H9 (cell line): ENCODE data around the gene SLC25A34. TPM values are rescaled to one million over a fixed set of nuclear protein-coding genes. Genes with fewer than 3 reads are reported as not detected.

Source experiments
- DNase-seq: peaks from one replicate; pipeline ENCODE4 v3.0.0-alpha.2; 2017
- H2AFZ ChIP-seq: one replicate; pipeline ENCODE4 v1.6.1; 2013; ENCODE audit warnings: mild to moderate bottlenecking, low read length, control low read depth, moderate library complexity
- H2AK5ac ChIP-seq: 2 replicates; pipeline ENCODE4 v1.6.1; 2013; ENCODE audit warnings: low read length, control low read depth, mixed read lengths; ENCODE audit not compliant: insufficient read length
- H2BK120ac ChIP-seq: one replicate; pipeline ENCODE4 v1.6.1; 2013; ENCODE audit warnings: low read depth, mild to moderate bottlenecking, low read length, control low read depth, inconsistent platforms; ENCODE audit not compliant: poor library complexity, severe bottlenecking
- H2BK12ac ChIP-seq: 2 replicates; pipeline ENCODE4 v1.6.1; 2013; ENCODE audit warnings: low read length, control low read depth, mixed read lengths, low read depth; ENCODE audit not compliant: insufficient read length
- H2BK15ac ChIP-seq: 2 replicates; pipeline ENCODE4 v1.6.1; 2013; ENCODE audit warnings: low read depth, low read length, control low read depth
- H2BK20ac ChIP-seq: one replicate; pipeline ENCODE4 v1.6.1; 2013; ENCODE audit warnings: low read depth, mild to moderate bottlenecking, low read length, control low read depth, inconsistent platforms; ENCODE audit not compliant: poor library complexity, severe bottlenecking
- H2BK5ac ChIP-seq: 2 replicates; pipeline ENCODE4 v1.6.1; 2013; ENCODE audit warnings: low read length, control low read depth, mixed read lengths; ENCODE audit not compliant: insufficient read length
- H3K14ac ChIP-seq: 2 replicates; pipeline ENCODE4 v1.6.1; 2013; ENCODE audit warnings: low read length, control low read depth; ENCODE audit not compliant: insufficient read depth
- H3K18ac ChIP-seq: 2 replicates; pipeline ENCODE4 v1.6.1; 2013; ENCODE audit warnings: low read depth, mild to moderate bottlenecking, mixed read lengths, low read length, control low read depth; ENCODE audit not compliant: insufficient read length
- H3K23ac ChIP-seq: 2 replicates; pipeline ENCODE4 v1.6.1; 2013; ENCODE audit warnings: low read length, control low read depth, mixed read lengths, low read depth; ENCODE audit not compliant: insufficient read length
- H3K23me2 ChIP-seq: 2 replicates; pipeline ENCODE4 v1.6.1; 2013; ENCODE audit warnings: low read depth, mild to moderate bottlenecking, mixed read lengths, low read length, control low read depth; ENCODE audit not compliant: insufficient read length, poor library complexity, severe bottlenecking
- H3K27ac ChIP-seq: 2 replicates; pipeline ENCODE4 v1.5.1; 2013; ENCODE audit warnings: low read length, control low read depth, mixed read lengths, low read depth; ENCODE audit not compliant: insufficient read length
- H3K27me3 ChIP-seq: 2 replicates; pipeline ENCODE4 v1.6.1; 2013; ENCODE audit warnings: low read length, control low read depth, inconsistent platforms; ENCODE audit not compliant: insufficient read depth
- H3K4ac ChIP-seq: 2 replicates; pipeline ENCODE4 v1.6.1; 2013; ENCODE audit warnings: low read depth, mild to moderate bottlenecking, control low read depth, inconsistent platforms, low read length, moderate library complexity
- H3K4me1 ChIP-seq: 2 replicates; pipeline ENCODE4 v1.6.1; 2013; ENCODE audit warnings: low read length, control low read depth, inconsistent platforms; ENCODE audit not compliant: insufficient read depth
- H3K4me2 ChIP-seq: 2 replicates; pipeline ENCODE4 v1.6.1; 2013; ENCODE audit warnings: low read length, control low read depth, mixed read lengths; ENCODE audit not compliant: insufficient read length, insufficient read depth
- H3K56ac ChIP-seq: 2 replicates; pipeline ENCODE4 v1.6.1; 2013; ENCODE audit warnings: low read depth, mild to moderate bottlenecking, mixed read lengths, low read length, control low read depth; ENCODE audit not compliant: insufficient read length
- H3K79me1 ChIP-seq: 2 replicates; pipeline ENCODE4 v1.6.1; 2013; ENCODE audit warnings: low read depth, mild to moderate bottlenecking, moderate library complexity, low read length, control low read depth, inconsistent platforms; ENCODE audit not compliant: insufficient read depth, poor library complexity, severe bottlenecking
- H3K79me2 ChIP-seq: 2 replicates; pipeline ENCODE4 v1.6.1; 2013; ENCODE audit warnings: low read length, control low read depth, inconsistent platforms; ENCODE audit not compliant: insufficient read depth
- H3K9ac ChIP-seq: 2 replicates; pipeline ENCODE4 v1.6.1; 2013; ENCODE audit warnings: low read length, control low read depth, mixed read lengths; ENCODE audit not compliant: insufficient read length; ENCODE audit errors: extremely low read depth
- H3K9me3 ChIP-seq: one replicate; pipeline ENCODE4 v1.6.1; 2013; ENCODE audit warnings: low read depth, low read length, inconsistent platforms; ENCODE audit not compliant: control insufficient read depth
- H3T11ph ChIP-seq: one replicate; pipeline ENCODE4 v1.6.1; 2013; ENCODE audit warnings: mild to moderate bottlenecking, low read length, control low read depth, inconsistent platforms
- H4K20me1 ChIP-seq: one replicate; pipeline ENCODE4 v1.6.1; 2013; ENCODE audit not compliant: control insufficient read depth, insufficient read length, insufficient read depth
- H4K5ac ChIP-seq: 2 replicates; pipeline ENCODE4 v1.6.1; 2013; ENCODE audit warnings: low read depth, mild to moderate bottlenecking, mixed read lengths, low read length, control low read depth; ENCODE audit not compliant: insufficient read length
- H4K8ac ChIP-seq: replicated peaks from 2 replicates; pipeline ENCODE4 v1.6.1; 2013; ENCODE audit warnings: low read length, control low read depth, mixed read lengths, low read depth; ENCODE audit not compliant: insufficient read length
- H4K91ac ChIP-seq: 2 replicates; pipeline ENCODE4 v1.6.1; 2013; ENCODE audit warnings: low read depth, mild to moderate bottlenecking, moderate library complexity, mixed read lengths, low read length, control low read depth; ENCODE audit not compliant: insufficient read length
- H3K27ac Mint-ChIP-seq, 3 experiments: 2 replicates in 2 of 3; 3 replicates in 1 of 3; pipeline ENCODE4 v1.8.0; 2020 to 2021; ENCODE audit warnings: mixed read lengths in 3 of 3, mild to moderate bottlenecking in 1 of 3, moderate library complexity in 1 of 3
- H3K27me3 Mint-ChIP-seq: 2 replicates; pipeline ENCODE4 v1.8.0; 2021; ENCODE audit warnings: low read depth, mild to moderate bottlenecking, moderate library complexity, mixed read lengths
- H3K36me3 Mint-ChIP-seq, 3 experiments: 2 replicates in 2 of 3; 3 replicates in 1 of 3; pipeline ENCODE4 v1.8.0; 2020 to 2021; ENCODE audit warnings: low read depth in 3 of 3, mixed read lengths in 3 of 3; ENCODE audit not compliant: insufficient read depth in 1 of 3
- H3K4me1 Mint-ChIP-seq, 2 experiments: 2 replicates each; pipeline ENCODE4 v1.8.0; 2020; ENCODE audit warnings: mixed read lengths in 2 of 2
- H3K4me3 Mint-ChIP-seq, 2 experiments: 2 replicates in 1 of 2; 3 replicates in 1 of 2; pipeline ENCODE4 v1.8.0; 2020 to 2021; ENCODE audit warnings: mild to moderate bottlenecking in 2 of 2, mixed read lengths in 2 of 2, moderate library complexity in 1 of 2
- H3K9me3 Mint-ChIP-seq, 2 experiments: 2 replicates in 1 of 2; 3 replicates in 1 of 2; pipeline ENCODE4 v1.8.0; 2020; ENCODE audit warnings: mild to moderate bottlenecking in 2 of 2, mixed read lengths in 2 of 2, moderate library complexity in 1 of 2
- WGBS: extraction: QIAGEN DNeasy Blood & Tissue Kit; methylation state at CpG from one replicate; pipeline ENCODE4 v1.1.7; 2013; ENCODE audit warnings: missing lambda C conversion rate, low lambda C conversion rate, mixed read lengths; ENCODE audit not compliant: insufficient read length; ENCODE audit errors: extremely low coverage; 5-methylcytosine and 5-hydroxymethylcytosine counted together
- total RNA-seq: library from RNA; stranded (reverse); gene quantifications from 2 replicates; pipeline ENCODE4 v1.2.1, GENCODE V29; 2021
- TF ChIP-seq, protein P1 (sequence below): fragments of 200-600 bp; sonication (generic); conservative IDR thresholded peaks from 3 replicates; pipeline ENCODE4 v1.8.0; 2021; ENCODE audit warnings: antibody characterized with exemption, mild to moderate bottlenecking

SLC25A34 gene
- total RNA-seq, 1 experiment from 2014 or later, result 1.5 TPM

DNA sequence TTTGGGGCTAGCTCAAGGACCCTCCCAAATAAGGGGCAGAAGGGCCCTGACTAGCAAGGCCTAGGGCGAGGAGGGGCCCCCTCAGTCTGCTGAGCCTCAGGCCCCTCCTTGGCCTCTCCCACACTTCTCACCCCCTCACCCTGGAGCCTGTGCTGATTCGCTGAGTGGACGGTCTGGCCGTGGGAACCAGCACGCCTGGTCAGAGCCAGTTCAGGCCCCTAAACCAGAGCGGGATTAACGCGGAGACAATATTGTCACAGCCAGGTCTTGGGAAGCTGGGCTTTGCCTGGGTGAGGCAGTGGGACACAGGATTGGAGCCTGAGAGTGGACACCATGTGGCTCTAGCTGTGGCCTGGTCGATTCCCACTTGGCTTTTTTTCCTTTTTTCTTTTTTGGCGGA is 17.7 kb downstream of the SLC25A34 start:
- H2BK15ac ChIP-seq, result no peak overlapping the region
- H3K79me1 ChIP-seq, result no peaks in the 10 kb centered on the region
- no peak overlapping the region for H3K23ac ChIP-seq
- peaks cover 14% of the 10 kb centered on the region; the same call in 1 of the 2 replicates for H3K4me1 ChIP-seq
- H3K9me3 ChIP-seq, result no peaks in the 10 kb centered on the region
- H2BK5ac ChIP-seq, result no peak overlapping the region
- no peak overlapping the region for H3K4me2 ChIP-seq
- no peak overlapping the region for H3T11ph ChIP-seq
- H3K23me2 ChIP-seq, result peaks cover 8% of the 10 kb centered on the region
- no peak overlapping the region for H3K56ac ChIP-seq
- H3K9ac ChIP-seq, result no peak overlapping the region
- H3K18ac ChIP-seq, result no peak overlapping the region
- H4K91ac ChIP-seq, result no peak overlapping the region
- H3K27me3 Mint-ChIP-seq, result peaks cover 26% of the 10 kb centered on the region
- H3K27ac ChIP-seq, result no peak overlapping the region
- TF ChIP-seq, protein P1, sequence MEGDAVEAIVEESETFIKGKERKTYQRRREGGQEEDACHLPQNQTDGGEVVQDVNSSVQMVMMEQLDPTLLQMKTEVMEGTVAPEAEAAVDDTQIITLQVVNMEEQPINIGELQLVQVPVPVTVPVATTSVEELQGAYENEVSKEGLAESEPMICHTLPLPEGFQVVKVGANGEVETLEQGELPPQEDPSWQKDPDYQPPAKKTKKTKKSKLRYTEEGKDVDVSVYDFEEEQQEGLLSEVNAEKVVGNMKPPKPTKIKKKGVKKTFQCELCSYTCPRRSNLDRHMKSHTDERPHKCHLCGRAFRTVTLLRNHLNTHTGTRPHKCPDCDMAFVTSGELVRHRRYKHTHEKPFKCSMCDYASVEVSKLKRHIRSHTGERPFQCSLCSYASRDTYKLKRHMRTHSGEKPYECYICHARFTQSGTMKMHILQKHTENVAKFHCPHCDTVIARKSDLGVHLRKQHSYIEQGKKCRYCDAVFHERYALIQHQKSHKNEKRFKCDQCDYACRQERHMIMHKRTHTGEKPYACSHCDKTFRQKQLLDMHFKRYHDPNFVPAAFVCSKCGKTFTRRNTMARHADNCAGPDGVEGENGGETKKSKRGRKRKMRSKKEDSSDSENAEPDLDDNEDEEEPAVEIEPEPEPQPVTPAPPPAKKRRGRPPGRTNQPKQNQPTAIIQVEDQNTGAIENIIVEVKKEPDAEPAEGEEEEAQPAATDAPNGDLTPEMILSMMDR, result no peak
- H3K9me3 Mint-ChIP-seq, result no peaks in the 10 kb centered on the region
- no peak overlapping the region for H2AFZ ChIP-seq
- no peak overlapping the region for H2AK5ac ChIP-seq
- H4K5ac ChIP-seq, result no peak overlapping the region
- no CpG with 5 or more reads among the region's 10 CpGs for WGBS
- no peaks in the 10 kb centered on the region for H3K27me3 ChIP-seq
- peak overlapping the region in 1 of 3 experiments; percentile 19; a peak in 1 of 7 replicates for H3K27ac Mint-ChIP-seq
- H3K14ac ChIP-seq, result no peak overlapping the region
- H2BK20ac ChIP-seq, result no peak overlapping the region
- no peak for DNase-seq
- H4K8ac ChIP-seq, result no peak overlapping the region
- H3K4me3 Mint-ChIP-seq, result no peak overlapping the region
- H3K36me3 Mint-ChIP-seq, result peaks cover 0 to 2% (median 0%) of the 10 kb centered on the region in 3 experiments; a peak in 1 of 7 replicates
- H3K79me2 ChIP-seq, result no peaks in the 10 kb centered on the region
- H2BK12ac ChIP-seq, result no peak overlapping the region
- H3K4ac ChIP-seq, result no peak overlapping the region
- H4K20me1 ChIP-seq, result no peaks in the 10 kb centered on the region
- no peak overlapping the region for H2BK120ac ChIP-seq
- H3K4me1 Mint-ChIP-seq, result peaks cover 27 to 29% of the 10 kb centered on the region in 2 experiments
